Measurements from ENCODE around the gene TKFC. TPM values are rescaled to one million over a fixed set of nuclear protein-coding genes. Genes with fewer than 3 reads are reported as not detected.
A peak's percentile ranks its signal among the peaks of the same experiment; 100 is the strongest.
"Not testable (repeated sequence)": the region's sequence is repeated elsewhere in the genome, so short reads cannot be mapped to it uniquely, and the experiment has no call there.

TKFC gene
- total RNA-seq, 1 donor from 2014 or later: 14.5 TPM

DNA sequence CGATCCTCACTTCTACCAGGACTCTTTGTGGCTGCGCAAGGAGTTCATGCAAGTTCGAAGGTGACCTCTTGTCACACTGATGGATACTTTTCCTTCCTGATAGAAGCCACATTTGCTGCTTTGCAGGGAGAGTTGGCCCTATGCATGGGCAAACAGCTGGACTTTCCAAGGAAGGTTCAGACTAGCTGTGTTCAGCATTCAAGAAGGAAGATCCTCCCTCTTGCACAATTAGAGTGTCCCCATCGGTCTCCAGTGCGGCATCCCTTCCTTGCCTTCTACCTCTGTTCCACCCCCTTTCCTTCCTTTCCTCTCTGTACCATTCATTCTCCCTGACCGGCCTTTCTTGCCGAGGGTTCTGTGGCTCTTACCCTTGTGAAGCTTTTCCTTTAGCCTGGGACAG lies 35.6 kb downstream of the TKFC start:
- DNase-seq (ENCODE audit: low read depth in 2 of 2): no peak

DNA sequence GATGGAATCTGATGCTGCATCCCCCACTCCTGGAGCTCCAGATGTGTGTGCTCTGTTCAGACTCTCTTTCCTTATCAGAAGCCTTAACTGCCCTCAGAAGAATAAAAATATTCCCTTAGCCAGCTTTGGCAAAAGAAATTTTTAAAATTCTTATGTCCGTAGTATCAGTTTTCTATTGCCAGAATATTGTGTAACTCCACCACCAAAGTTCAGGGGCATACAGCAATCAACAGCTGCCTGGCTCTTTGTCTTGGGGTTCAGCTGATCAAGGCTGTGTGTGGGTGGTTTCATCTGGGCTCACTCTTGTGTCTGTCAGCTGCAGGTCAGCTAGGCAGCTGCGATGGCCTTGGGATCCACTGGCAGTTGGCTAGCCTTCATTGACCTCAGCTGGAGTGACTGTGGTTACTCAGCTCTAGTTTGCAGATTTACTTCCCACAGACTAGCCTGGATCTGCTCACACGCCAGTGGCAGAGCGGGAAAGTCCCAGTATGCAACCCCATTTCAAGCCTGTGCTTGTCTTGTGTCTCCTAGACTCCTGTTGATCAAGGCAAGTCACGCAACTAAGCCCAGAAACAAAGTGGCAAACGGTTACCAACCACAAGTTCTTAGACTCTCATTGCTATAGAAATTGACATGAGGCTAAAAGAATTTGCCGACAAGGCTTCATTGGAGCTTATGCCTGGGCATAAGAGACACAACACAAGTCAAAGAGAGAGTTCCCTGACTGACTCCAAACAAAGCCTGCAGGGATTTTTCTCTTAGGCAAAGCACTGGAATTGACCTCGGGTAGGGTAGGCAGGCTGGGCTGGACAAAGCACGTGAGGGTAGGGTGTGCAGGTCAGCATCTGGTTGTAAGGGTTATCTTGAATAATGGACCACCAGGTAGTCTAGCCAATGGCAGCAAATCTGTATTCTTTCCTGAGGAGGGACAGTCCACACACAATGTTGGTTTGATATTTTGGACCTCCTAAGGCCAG lies 36.6 kb downstream of the TKFC start:
- no peak for DNase-seq (ENCODE audit: low read depth in 2 of 2)

DNA sequence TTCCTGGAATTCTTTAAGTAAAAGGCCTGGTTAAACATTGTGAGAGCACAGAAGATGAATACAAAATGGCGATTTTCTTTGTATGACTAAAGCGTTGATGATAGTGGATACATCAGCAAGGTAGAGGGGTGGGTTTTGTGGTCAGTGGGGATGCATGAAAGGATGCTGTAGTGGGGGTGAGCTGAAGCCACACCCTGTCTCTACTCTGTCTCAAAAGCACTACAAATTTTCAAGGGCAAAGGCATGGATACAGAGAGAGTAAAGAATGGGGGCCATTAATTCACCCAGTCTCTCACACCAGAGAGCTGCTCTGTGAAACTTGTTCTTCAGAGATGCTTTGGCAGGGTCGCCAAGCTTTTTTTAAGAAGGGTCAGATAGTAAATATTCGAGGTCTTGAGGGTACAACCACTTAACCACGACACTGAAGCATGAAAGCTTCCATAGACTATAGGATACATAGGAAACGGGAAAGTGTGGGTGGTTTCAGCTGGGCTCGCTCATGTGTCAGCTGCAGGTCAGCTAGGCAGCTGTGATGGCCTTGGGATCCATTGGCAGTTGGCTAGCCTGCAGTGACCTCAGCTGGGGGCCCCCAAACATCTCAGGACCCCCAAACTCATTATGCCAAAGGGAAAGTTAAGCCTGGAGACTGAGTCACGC lies 37.4 kb downstream of the TKFC start:
- DNase-seq (ENCODE audit: low read depth in 2 of 2): no peak

DNA sequence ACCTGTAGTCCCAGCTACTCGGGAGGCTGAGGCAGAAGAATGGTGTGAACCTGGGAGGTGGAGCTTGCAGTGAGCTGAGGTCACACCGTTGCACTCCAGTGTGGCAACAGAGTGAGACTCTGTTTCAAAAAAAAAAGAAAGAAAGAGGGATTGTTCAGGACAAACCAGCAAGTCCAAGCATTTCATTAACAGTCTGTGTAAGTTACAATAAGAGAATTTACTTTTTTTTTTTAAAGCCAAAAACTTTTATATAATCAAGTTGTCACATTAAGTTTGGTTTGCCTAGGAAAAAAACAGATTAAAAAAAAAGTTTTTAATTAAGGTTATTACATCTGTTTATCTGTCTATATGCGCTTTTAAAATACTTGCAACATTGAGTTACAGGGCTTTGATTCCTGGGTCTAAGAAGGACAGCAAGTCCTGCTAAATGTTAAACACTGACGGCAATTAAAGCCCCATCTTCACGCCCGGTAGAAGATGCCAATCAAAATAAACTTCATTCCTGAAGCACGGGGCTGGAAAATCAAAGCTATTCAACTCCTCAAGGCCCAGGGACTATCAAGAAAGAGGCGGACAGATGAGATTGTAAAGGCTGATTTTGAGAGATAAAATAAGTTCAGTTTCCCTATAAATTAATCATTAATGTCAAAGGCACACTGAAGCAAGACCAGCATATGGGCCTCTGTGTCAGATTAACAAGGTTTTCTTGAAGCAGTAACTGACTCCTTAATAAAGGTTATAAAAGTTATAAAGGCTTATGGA lies 39.8 kb downstream of the TKFC start:
- DNase-seq (ENCODE audit: low read depth in 2 of 2): no peak

DNA sequence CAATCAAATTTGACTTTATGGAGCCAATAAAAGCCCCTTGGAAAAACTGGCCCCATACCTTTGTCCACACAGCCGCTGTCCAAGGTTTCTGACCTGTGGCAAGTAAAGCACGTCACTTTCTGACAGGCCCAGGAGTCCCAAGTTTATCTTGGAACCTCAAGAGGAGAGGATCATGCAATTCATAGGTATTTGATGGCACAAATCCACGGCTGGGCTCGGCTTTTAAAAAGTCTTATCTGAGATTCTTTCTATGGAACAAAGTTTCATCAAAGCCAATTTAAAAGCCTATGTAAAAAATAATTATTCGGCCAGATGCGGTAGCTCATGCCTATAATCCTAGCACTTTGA lies 42.7 kb downstream of the TKFC start:
- no peak for DNase-seq (ENCODE audit: low read depth in 2 of 2)

DNA sequence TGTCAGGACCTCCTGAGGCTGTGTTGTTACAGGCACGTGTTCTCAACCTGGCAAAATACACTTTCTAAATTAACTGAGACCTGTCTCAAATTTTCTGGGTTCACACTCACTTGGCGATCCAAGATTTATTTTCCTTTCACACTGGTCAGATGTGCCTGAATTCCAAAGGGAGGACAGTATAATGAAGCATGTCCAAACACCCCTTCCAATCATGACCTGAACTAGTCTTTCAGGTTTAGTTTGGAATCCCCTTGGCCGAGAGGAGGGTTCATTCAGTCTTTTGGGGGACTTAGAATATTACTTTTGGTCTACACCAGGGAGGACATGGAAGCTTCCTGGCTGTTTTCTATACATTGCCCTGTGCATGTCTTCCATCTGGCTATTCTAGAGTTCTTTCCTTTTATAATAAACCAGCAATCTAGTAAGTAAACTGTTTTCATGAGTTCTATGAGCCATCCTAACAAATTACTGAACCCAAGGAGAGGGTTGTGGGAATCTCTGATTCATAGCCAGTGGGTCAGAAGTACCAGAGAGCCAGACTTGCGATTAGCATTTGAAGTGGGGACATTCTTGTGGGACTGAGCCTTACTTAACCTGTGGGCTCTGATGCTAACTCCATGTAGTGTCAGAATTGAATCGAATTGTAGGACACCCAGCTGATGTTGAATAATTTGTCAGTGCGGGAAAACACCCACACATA lies 44.6 kb downstream of the TKFC start:
- no peak for DNase-seq (ENCODE audit: low read depth in 2 of 2)

DNA sequence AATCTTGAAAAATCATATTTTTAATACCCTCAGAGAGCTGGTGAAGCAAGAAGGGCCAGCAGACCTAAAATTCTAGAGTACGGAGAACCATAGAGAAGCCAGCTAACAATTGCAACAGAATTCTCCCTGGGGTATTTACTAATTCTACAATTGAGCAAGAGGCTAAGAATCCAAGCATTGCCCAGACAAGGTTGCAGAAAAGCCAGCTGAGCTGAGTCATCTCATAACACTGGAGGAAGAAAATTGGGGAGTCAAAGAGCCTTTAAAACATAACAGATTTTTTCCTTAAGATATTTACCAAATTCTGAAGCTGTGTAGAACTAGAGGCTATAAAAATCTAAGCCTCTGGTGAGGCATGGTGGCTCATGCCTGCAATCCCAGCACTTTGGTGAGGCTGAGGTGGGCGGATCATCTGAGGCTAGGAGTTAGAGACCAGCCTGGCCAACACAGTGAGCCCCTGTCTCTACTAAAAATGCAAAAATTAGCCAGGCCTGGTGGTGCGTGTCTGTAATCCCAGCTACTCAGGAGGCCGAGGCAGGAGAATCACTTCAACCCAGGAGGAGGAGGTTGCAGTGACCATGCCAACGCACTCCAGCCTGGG lies 45.8 kb downstream of the TKFC start:
- no peak for DNase-seq (ENCODE audit: low read depth in 2 of 2)

DNA sequence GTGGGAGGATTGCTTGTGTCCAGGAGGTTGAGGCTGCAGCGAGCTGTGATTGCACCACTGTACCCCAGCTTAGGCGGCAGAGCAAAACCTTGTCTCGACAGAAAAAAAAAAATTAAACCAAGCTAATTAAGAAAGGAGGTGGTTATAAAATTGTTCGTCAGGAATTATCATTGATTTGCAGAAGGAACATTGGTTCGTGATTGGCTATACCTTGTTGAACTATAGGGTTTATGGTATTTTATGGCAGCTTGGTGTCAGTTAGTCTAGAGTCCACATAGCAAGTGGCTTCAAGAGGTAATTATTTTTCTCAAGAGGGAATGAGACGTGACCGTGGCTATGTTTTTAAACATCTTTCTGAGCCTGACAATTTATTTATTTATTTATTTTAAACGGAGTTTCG lies 47.9 kb downstream of the TKFC start:
- no peak for DNase-seq (ENCODE audit: low read depth in 2 of 2)

DNA sequence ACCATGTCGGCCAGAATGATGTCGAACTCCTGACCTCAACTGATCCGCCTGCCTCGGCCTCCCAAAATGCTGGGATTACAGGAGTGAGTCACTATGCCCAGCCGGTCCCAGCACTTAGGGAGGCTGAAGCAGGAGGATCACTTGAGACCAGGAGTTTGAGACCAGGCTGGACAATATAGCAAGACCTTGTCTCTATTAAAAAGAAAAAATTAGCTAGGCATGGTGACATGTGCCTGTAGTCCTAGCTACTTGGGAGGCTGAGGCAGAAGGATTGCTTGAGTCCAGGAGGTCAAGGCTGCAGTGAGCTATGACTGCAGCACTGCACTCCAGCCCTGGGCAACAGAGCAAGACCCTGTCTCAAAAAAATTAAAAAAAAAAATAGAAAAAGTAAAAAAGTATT lies 50.8 kb downstream of the TKFC start:
- not testable (repeated sequence) for DNase-seq (ENCODE audit: low read depth in 2 of 2)

DNA sequence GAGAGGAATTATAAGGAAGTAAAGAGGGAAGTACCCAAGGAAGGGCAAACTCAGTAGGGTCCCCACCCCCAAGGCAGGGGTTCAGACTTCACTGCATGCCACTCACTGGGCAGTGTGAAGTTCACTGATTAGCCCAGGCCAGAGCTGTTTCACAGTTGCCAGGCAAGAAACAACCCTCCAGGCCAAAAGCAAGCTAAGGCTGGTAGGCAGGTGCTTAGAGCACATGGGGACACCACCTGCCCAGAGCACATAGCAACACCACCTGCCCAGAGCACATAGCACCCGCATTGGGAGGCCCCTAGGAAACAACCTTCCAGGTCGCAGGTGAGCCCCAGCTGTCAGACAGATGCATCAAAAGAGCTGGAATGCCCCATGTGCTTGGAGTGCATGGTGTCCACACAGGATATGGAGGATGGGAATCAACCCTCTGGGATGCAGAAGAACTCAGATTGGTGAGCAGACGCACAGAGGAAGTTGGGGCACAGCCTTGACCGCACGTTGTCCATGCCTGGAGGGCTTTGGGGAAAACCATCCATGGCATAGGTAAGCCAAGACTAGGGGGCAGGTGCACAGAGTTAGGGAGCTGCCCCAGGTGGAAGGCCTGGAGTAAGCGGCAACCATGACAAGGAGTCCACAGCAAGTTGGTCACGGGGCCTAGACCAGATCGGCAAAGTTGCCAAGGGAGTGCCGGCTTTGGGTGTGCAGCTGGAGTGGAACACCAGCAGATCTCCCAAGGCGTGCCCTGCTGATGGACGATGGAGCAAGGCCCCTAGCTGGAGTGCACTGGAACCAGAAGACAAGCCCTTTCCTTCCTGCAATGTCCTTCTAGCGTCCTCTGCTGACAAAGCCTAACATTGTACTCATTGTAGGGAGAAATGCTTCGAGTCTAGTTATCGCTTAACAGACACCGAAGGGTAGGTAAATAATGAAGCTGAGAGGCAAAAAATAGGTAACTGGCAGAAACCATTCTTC lies 51.5 kb downstream of the TKFC start:
- DNase-seq (ENCODE audit: low read depth in 2 of 2): peak; percentile 24 to 32

DNA sequence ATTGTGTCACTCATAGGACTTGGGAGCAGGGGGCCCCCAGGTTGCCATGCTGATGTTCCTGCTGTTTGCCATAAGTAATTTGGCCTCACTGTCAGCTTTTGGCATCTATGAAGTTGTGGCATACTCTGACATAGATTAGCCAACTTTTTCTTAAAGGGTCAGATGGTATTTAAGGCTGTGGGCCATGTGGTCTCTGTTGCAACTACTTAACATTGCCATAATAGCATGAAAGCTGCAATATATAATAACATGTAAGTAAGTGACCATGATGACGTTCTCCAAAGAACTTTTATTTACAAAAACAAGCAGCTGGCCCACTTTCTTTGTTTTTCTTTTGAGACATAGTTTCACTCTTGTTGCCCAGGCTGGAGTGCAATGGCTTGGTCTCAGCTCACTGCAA lies 57.1 kb downstream of the TKFC start:
- DNase-seq (ENCODE audit: low read depth in 2 of 2): no peak

DNA sequence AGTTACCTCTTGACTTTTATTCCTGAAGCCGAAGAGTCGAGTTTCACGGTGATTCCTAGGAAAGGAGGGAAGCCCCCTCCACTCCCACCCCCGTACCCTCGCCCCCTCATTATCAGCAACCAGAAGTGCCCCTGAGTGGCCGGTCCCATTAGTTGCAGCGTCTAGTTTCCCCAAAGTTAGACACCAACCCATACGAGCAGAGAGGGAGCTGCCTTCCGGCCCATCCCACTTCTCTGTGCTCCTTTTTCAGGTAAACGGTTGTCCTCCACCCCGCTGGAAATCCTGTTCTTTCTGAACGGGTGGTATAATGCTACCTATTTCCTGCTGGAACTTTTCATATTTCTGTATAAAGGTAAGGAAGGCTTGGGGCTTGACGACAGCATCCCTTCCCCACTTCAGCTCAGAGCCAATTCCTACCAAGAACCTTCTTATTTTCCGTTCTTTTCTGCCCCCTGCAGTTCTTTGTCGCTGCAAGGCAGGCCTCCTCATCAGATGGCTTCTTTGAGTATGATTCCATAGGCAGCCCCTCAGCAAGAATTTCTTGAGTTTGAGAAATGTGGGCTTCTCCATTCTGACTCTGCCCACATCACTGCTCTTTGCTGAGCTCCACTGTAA lies 60.1 kb downstream of the TKFC start:
- DNase-seq (ENCODE audit: low read depth in 2 of 2): peak in 1 of 2 donors; percentile 22

Other genes starting within 250 kb of the TKFC start
- not detected in 2 replicates for gene CD5, start 230.7 kb upstream of the TKFC start, total RNA-seq
- 4.4 and 6.2 TPM in 2 replicates for gene VPS37C, start 171.8 kb upstream of the TKFC start, total RNA-seq
- not detected in 2 replicates for gene PGA3, start 129.7 kb upstream of the TKFC start, total RNA-seq
- gene PGA4, start 110.9 kb upstream of the TKFC start, total RNA-seq: not detected in 2 replicates
- gene PGA5, start 92.1 kb upstream of the TKFC start, total RNA-seq: not detected in 2 replicates
- gene VWCE, start 37.9 kb upstream of the TKFC start, total RNA-seq: 0.60 and 2.2 TPM in 2 replicates
- gene DDB1, start 123 bp upstream of the TKFC start, total RNA-seq: 234 and 238 TPM in 2 replicates
- 38.1 and 76.4 TPM in 2 replicates for gene CYB561A3, start 28.7 kb downstream of the TKFC start, total RNA-seq
- 8.5 and 16.5 TPM in 2 replicates for gene TMEM138, start 29.1 kb downstream of the TKFC start, total RNA-seq
- 7.6 and 11.9 TPM in 2 replicates for gene TMEM216, start 59.4 kb downstream of the TKFC start, total RNA-seq
- gene CPSF7, start 96.7 kb downstream of the TKFC start, total RNA-seq: 8.7 and 10.3 TPM in 2 replicates
- gene SDHAF2, start 96.9 kb downstream of the TKFC start, total RNA-seq: 38.1 and 68.8 TPM in 2 replicates
- not detected in 2 replicates for gene LRRC10B, start 175.5 kb downstream of the TKFC start, total RNA-seq
- gene SYT7, start 247.8 kb downstream of the TKFC start, total RNA-seq: 0.20 and 0.22 TPM in 2 replicates